ENCODE measurements around the gene DNAH1. TPM values are rescaled to one million over a fixed set of nuclear protein-coding genes. Genes with fewer than 3 reads are reported as not detected.

The DNAH1 gene
- total RNA-seq, 2 donors from 2014 or later, result 5.6 to 18.7 TPM

GRCh38 chr3:52310861-52311575 is 5.1 kb upstream of the DNAH1 start:
- intact Hi-C loops (cut with DNase I), result no loop called here
- Histone ChIP-seq H3K36me3 (no peaks in the 10 kb centered on the region), H3K27me3 (replicated peaks; ENCODE audit: insufficient read depth) (no peaks in the 10 kb centered on the region), H3K4me1 (replicated peaks) (no peaks in the 10 kb centered on the region), H3K9me3 (no peaks in the 10 kb centered on the region), H3K4me3 (no peak overlapping the region), H3K27ac (no peak overlapping the region)
- TF ChIP-seq POLR2AphosphoS5 (IDR thresholded peaks at IDR 0.05) (no peak), POLR2A (IDR thresholded peaks at IDR 0.05) (no peak)
- TF ChIP-seq, protein P1, sequence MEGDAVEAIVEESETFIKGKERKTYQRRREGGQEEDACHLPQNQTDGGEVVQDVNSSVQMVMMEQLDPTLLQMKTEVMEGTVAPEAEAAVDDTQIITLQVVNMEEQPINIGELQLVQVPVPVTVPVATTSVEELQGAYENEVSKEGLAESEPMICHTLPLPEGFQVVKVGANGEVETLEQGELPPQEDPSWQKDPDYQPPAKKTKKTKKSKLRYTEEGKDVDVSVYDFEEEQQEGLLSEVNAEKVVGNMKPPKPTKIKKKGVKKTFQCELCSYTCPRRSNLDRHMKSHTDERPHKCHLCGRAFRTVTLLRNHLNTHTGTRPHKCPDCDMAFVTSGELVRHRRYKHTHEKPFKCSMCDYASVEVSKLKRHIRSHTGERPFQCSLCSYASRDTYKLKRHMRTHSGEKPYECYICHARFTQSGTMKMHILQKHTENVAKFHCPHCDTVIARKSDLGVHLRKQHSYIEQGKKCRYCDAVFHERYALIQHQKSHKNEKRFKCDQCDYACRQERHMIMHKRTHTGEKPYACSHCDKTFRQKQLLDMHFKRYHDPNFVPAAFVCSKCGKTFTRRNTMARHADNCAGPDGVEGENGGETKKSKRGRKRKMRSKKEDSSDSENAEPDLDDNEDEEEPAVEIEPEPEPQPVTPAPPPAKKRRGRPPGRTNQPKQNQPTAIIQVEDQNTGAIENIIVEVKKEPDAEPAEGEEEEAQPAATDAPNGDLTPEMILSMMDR (IDR thresholded peaks at IDR 0.05), result no peak
- WGBS, result 76% methylated on average over 9 of the region's 9 CpGs
- DNase-seq (ENCODE audit: low spot score), result no peak

DNA sequence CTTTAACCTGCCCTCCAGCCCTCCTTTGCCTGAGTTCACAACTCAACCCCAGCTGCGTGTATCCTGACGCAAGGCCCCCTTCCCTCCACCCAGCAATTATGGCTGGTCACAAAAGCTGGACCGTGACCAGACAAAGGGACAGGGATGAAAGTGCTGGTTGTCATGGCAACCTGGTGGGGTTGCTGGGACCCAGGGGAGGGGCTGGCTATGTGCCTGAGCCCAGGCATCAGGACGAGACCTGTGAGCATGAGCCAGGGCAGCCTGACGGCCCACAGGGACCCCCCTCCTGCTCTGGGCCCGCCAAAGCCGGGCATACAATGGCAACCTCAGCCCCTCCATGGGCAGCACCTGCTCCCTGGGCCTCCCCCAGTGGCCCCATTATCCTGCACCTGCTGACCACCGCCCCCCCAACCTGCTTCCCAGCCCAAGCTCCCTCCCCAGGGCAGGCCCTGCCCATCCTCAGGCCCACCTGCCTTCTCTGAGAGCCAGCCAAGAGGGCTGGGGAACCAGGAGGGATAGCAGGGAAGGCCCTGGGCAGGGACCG is 4.5 kb upstream of the DNAH1 start:
- WGBS, result 80% methylated on average over 9 of the region's 9 CpGs
- no peak for DNase-seq (ENCODE audit: low spot score)
- TF ChIP-seq POLR2AphosphoS5 (IDR thresholded peaks at IDR 0.05), result no peak
- TF ChIP-seq, protein P1 (IDR thresholded peaks at IDR 0.05), result no peak
- no peaks in the 10 kb centered on the region for H3K9me3 ChIP-seq
- no peak overlapping the region for H3K27ac ChIP-seq
- H3K4me3 ChIP-seq, result no peak overlapping the region
- H3K27me3 ChIP-seq (replicated peaks; ENCODE audit: insufficient read depth), result no peaks in the 10 kb centered on the region
- no peaks in the 10 kb centered on the region for H3K36me3 ChIP-seq
- H3K4me1 ChIP-seq (replicated peaks), result no peaks in the 10 kb centered on the region
- intact Hi-C loops (cut with DNase I), result no loop called here

DNA sequence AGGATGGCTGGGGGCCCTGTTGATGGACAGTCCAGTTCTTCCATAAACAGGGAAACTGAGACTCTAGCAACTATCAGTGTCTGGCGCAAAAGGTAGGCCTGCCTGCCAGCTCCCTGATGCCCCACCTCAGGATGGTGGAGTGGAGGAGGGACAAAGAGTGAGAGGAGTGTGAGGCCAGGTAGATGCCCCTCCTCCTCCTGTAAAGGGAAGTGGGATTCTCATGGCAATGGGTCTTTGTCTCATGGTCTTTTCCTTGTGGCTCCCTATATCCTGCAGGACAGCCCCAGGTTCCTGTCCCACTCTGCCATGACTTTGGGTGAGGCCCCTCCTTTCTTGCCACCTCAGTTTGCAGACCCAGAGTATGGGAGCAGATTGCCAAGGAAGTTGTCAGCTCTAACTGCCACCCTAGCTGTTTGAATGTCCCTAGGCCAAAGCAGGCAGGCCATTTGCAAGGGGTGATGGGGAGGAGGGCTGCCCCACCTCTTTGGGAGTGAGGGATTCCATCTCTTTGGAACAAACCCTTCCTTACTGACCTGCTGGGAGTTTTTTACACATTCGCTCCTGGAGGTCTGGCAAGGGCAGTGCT is 2.8 kb upstream of the DNAH1 start:
- intact Hi-C loops (cut with DNase I), result no loop called here
- H3K27me3 ChIP-seq (replicated peaks; ENCODE audit: insufficient read depth), result no peaks in the 10 kb centered on the region
- TF ChIP-seq, protein P1 (IDR thresholded peaks at IDR 0.05), result no peak
- TF ChIP-seq POLR2A (IDR thresholded peaks at IDR 0.05), result no peak
- TF ChIP-seq POLR2AphosphoS5 (IDR thresholded peaks at IDR 0.05), result no peak
- no peaks in the 10 kb centered on the region for H3K9me3 ChIP-seq
- WGBS, result 73% methylated on average over 2 of the region's 2 CpGs
- no peak overlapping the region for H3K27ac ChIP-seq
- no peaks in the 10 kb centered on the region for H3K36me3 ChIP-seq
- no peak for DNase-seq (ENCODE audit: low spot score)
- H3K4me3 ChIP-seq, result no peak overlapping the region
- H3K4me1 ChIP-seq (replicated peaks), result no peaks in the 10 kb centered on the region

GRCh38 chr3:52313774-52314188 is 2.3 kb upstream of the DNAH1 start:
- H3K9me3 ChIP-seq, result no peaks in the 10 kb centered on the region
- no peak for DNase-seq (ENCODE audit: low spot score)
- no peaks in the 10 kb centered on the region for H3K27me3 ChIP-seq (replicated peaks; ENCODE audit: insufficient read depth)
- intact Hi-C loops (cut with DNase I), result no loop called here
- TF ChIP-seq POLR2AphosphoS5 (IDR thresholded peaks at IDR 0.05), result peak; percentile 8
- TF ChIP-seq, protein P1 (IDR thresholded peaks at IDR 0.05), result no peak
- TF ChIP-seq POLR2A (IDR thresholded peaks at IDR 0.05), result no peak
- H3K4me3 ChIP-seq, result no peak overlapping the region
- no peak overlapping the region for H3K27ac ChIP-seq
- no peaks in the 10 kb centered on the region for H3K4me1 ChIP-seq (replicated peaks)
- 56% methylated on average over 4 of the region's 4 CpGs for WGBS
- no peaks in the 10 kb centered on the region for H3K36me3 ChIP-seq

- Histone ChIP-seq H3K27ac (no peak overlapping the region), H3K9me3 (no peaks in the 10 kb centered on the region), H3K27me3 (replicated peaks; ENCODE audit: insufficient read depth) (no peaks in the 10 kb centered on the region), H3K4me1 (replicated peaks) (no peaks in the 10 kb centered on the region), H3K4me3 (no peak overlapping the region), H3K36me3 (no peaks in the 10 kb centered on the region)
- 95% methylated on average over 3 of the region's 3 CpGs for WGBS
- no peak for DNase-seq (ENCODE audit: low spot score)
- TF ChIP-seq, protein P1 (IDR thresholded peaks at IDR 0.05), result no peak
- TF ChIP-seq POLR2A (IDR thresholded peaks at IDR 0.05), result no peak
- no peak for TF ChIP-seq POLR2AphosphoS5 (IDR thresholded peaks at IDR 0.05)
- intact Hi-C loops (cut with DNase I), result no loop called here
Measured at GRCh38 chr3:52314489-52314888, 1.6 kb upstream of the DNAH1 start.
